Measurements from ENCODE around the gene KDM5B. TPM values are rescaled to one million over a fixed set of nuclear protein-coding genes. Genes with fewer than 3 reads are reported as not detected.

Gene KDM5B
- total and polyA plus RNA-seq, 2 experiments from 2014 or later: 175 to 202 TPM

- no peaks in the 10 kb centered on the region for H3K36me3 Mint-ChIP-seq (ENCODE audit: low read depth)
- no peak for DNase-seq (ENCODE audit: low spot score)
- H3K9me3 Mint-ChIP-seq: no peaks in the 10 kb centered on the region
- H2AFZ ChIP-seq: no peak overlapping the region
- no peaks in the 10 kb centered on the region for H3K79me2 ChIP-seq (replicated peaks; ENCODE audit: insufficient read depth)
- H3K9me2 ChIP-seq (ENCODE audit: insufficient read depth): no peaks in the 10 kb centered on the region
- H3F3A ChIP-seq (replicated peaks; ENCODE audit: low read depth): 0 out of 2 replicates have a peak, but pooled peaks cover 4% of the 10 kb centered on the region
- no peak overlapping the region for H3K27ac ChIP-seq (ENCODE audit: low read depth)
- H4K20me1 ChIP-seq (replicated peaks; ENCODE audit: insufficient read depth): no peaks in the 10 kb centered on the region
- H3K4me1 ChIP-seq (ENCODE audit: insufficient read depth): peaks cover 8% of the 10 kb centered on the region
- peaks cover 9% of the 10 kb centered on the region for H3K27me3 Mint-ChIP-seq (ENCODE audit: insufficient read depth, low read depth, poor library complexity)
- no peak overlapping the region for H3K4me3 ChIP-seq
- no peak overlapping the region for H3K4me3 Mint-ChIP-seq
- H3K27me3 ChIP-seq (ENCODE audit: insufficient read depth): no peaks in the 10 kb centered on the region
- H3K36me3 ChIP-seq (ENCODE audit: insufficient read depth): no peaks in the 10 kb centered on the region
- TF ChIP-seq EZH2phosphoT487 (IDR thresholded peaks at IDR 0.05; ENCODE audit: unreplicated experiment): no peak
- TF ChIP-seq, protein P1, sequence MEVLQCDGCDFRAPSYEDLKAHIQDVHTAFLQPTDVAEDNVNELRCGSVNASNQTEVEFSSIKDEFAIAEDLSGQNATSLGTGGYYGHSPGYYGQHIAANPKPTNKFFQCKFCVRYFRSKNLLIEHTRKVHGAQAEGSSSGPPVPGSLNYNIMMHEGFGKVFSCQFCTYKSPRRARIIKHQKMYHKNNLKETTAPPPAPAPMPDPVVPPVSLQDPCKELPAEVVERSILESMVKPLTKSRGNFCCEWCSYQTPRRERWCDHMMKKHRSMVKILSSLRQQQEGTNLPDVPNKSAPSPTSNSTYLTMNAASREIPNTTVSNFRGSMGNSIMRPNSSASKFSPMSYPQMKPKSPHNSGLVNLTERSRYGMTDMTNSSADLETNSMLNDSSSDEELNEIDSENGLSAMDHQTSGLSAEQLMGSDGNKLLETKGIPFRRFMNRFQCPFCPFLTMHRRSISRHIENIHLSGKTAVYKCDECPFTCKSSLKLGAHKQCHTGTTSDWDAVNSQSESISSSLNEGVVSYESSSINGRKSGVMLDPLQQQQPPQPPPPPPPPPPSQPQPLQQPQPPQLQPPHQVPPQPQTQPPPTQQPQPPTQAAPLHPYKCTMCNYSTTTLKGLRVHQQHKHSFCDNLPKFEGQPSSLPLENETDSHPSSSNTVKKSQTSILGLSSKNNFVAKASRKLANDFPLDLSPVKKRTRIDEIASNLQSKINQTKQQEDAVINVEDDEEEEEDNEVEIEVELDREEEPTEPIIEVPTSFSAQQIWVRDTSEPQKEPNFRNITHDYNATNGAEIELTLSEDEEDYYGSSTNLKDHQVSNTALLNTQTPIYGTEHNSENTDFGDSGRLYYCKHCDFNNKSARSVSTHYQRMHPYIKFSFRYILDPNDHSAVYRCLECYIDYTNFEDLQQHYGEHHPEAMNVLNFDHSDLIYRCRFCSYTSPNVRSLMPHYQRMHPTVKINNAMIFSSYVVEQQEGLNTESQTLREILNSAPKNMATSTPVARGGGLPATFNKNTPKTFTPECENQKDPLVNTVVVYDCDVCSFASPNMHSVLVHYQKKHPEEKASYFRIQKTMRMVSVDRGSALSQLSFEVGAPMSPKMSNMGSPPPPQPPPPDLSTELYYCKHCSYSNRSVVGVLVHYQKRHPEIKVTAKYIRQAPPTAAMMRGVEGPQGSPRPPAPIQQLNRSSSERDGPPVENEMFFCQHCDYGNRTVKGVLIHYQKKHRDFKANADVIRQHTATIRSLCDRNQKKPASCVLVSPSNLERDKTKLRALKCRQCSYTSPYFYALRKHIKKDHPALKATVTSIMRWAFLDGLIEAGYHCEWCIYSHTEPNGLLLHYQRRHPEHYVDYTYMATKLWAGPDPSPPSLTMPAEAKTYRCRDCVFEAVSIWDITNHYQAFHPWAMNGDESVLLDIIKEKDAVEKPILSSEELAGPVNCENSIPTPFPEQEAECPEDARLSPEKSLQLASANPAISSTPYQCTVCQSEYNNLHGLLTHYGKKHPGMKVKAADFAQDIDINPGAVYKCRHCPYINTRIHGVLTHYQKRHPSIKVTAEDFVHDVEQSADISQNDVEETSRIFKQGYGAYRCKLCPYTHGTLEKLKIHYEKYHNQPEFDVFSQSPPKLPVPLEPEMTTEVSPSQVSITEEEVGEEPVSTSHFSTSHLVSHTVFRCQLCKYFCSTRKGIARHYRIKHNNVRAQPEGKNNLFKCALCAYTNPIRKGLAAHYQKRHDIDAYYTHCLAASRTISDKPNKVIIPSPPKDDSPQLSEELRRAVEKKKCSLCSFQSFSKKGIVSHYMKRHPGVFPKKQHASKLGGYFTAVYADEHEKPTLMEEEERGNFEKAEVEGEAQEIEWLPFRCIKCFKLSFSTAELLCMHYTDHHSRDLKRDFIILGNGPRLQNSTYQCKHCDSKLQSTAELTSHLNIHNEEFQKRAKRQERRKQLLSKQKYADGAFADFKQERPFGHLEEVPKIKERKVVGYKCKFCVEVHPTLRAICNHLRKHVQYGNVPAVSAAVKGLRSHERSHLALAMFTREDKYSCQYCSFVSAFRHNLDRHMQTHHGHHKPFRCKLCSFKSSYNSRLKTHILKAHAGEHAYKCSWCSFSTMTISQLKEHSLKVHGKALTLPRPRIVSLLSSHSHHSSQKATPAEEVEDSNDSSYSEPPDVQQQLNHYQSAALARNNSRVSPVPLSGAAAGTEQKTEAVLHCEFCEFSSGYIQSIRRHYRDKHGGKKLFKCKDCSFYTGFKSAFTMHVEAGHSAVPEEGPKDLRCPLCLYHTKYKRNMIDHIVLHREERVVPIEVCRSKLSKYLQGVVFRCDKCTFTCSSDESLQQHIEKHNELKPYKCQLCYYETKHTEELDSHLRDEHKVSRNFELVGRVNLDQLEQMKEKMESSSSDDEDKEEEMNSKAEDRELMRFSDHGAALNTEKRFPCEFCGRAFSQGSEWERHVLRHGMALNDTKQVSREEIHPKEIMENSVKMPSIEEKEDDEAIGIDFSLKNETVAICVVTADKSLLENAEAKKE (CRISPR knock-in tag; IDR thresholded peaks at IDR 0.05): no peak
- TF ChIP-seq ZNF114 (CRISPR knock-in tag; IDR thresholded peaks at IDR 0.05): no peak
- no peak for TF ChIP-seq ETS1 (IDR thresholded peaks at IDR 0.05)
- no peak for TF ChIP-seq NANOG (IDR thresholded peaks at IDR 0.05; ENCODE audit: borderline replicate concordance)
- TF ChIP-seq JUNB (IDR thresholded peaks at IDR 0.05; ENCODE audit: unreplicated experiment): no peak
- no peak for TF ChIP-seq EZH2 (IDR thresholded peaks at IDR 0.05; ENCODE audit: low read depth, unreplicated experiment)
- TF ChIP-seq ZNF331 (CRISPR knock-in tag; IDR thresholded peaks at IDR 0.05; ENCODE audit: low read depth): no peak
- TF ChIP-seq CREB1 (CRISPR knock-in tag; IDR thresholded peaks at IDR 0.05; ENCODE audit: low read depth): no peak
- TF ChIP-seq, protein P2, sequence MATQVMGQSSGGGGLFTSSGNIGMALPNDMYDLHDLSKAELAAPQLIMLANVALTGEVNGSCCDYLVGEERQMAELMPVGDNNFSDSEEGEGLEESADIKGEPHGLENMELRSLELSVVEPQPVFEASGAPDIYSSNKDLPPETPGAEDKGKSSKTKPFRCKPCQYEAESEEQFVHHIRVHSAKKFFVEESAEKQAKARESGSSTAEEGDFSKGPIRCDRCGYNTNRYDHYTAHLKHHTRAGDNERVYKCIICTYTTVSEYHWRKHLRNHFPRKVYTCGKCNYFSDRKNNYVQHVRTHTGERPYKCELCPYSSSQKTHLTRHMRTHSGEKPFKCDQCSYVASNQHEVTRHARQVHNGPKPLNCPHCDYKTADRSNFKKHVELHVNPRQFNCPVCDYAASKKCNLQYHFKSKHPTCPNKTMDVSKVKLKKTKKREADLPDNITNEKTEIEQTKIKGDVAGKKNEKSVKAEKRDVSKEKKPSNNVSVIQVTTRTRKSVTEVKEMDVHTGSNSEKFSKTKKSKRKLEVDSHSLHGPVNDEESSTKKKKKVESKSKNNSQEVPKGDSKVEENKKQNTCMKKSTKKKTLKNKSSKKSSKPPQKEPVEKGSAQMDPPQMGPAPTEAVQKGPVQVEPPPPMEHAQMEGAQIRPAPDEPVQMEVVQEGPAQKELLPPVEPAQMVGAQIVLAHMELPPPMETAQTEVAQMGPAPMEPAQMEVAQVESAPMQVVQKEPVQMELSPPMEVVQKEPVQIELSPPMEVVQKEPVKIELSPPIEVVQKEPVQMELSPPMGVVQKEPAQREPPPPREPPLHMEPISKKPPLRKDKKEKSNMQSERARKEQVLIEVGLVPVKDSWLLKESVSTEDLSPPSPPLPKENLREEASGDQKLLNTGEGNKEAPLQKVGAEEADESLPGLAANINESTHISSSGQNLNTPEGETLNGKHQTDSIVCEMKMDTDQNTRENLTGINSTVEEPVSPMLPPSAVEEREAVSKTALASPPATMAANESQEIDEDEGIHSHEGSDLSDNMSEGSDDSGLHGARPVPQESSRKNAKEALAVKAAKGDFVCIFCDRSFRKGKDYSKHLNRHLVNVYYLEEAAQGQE (IDR thresholded peaks at IDR 0.05; ENCODE audit: unreplicated experiment): no peak
- TF ChIP-seq STAT1 (IDR thresholded peaks at IDR 0.05; ENCODE audit: unreplicated experiment): no peak
- TF ChIP-seq POLR2AphosphoS5 (IDR thresholded peaks at IDR 0.05; ENCODE audit: low read depth): no peak
- TF ChIP-seq CTCF (conservative IDR thresholded peaks at IDR 0.05; ENCODE audit: low read depth in 2 of 2): no peak
- peaks cover 8% of the 10 kb centered on the region for H3K4me1 Mint-ChIP-seq
- no peak overlapping the region for H3K27ac Mint-ChIP-seq
- H3K4me2 ChIP-seq: no peak overlapping the region
- no peak for ATAC-seq
Observed at GRCh38 chr1:202843081-202843480, 34.9 kb upstream of the KDM5B start.
